SU-DHL-6 (cell line): ENCODE data around the gene CACNB2.
"Not testable (repeated sequence)": the region's sequence is repeated elsewhere in the genome, so short reads cannot be mapped to it uniquely, and the experiment has no call there.

Experiments used
- H2AFZ ChIP-seq: fragments of 200-600 bp; sonication (generic); 2 replicates; pipeline ENCODE4 v1.6.1; 2014; ENCODE audit warnings: low read depth, mild to moderate bottlenecking, moderate library complexity, mixed read lengths, antibody characterized with exemption, low read length; ENCODE audit not compliant: severe bottlenecking
- H3F3A ChIP-seq: fragments of 200-600 bp; shearing (Covaris generic); 2 replicates; pipeline ENCODE4 v1.6.0; 2016; ENCODE audit warnings: antibody characterized with exemption, mild to moderate bottlenecking; ENCODE audit not compliant: insufficient read depth
- H3K27ac ChIP-seq: fragments of 200-600 bp; sonication (generic); 2 replicates; pipeline ENCODE4 v1.5.1; 2016; ENCODE audit warnings: low read depth, mild to moderate bottlenecking, low read length, moderate library complexity, mixed read lengths
- H3K27me3 ChIP-seq: fragments of 200-600 bp; sonication (generic), shearing (Covaris generic); 2 replicates; pipeline ENCODE4 v1.6.0; 2014; ENCODE audit warnings: mild to moderate bottlenecking, low read length
- H3K36me3 ChIP-seq: fragments of 200-600 bp; sonication (generic); 2 replicates; pipeline ENCODE4 v1.6.1; 2014; ENCODE audit warnings: mild to moderate bottlenecking, low read length, mixed read lengths
- H3K4me2 ChIP-seq: fragments of 300-600, 200-600 bp; shearing (Covaris generic), sonication (generic); 2 replicates; pipeline ENCODE4 v1.6.0; 2014; ENCODE audit warnings: low read length, low read depth, mild to moderate bottlenecking; ENCODE audit not compliant: poor library complexity, severe bottlenecking
- H3K4me3 ChIP-seq: fragments of 200-600 bp; sonication (generic); 2 replicates; pipeline ENCODE4 v1.5.1; 2014; ENCODE audit warnings: antibody characterized with exemption, low read length, mild to moderate bottlenecking, mixed read lengths; ENCODE audit not compliant: insufficient read depth, poor library complexity, severe bottlenecking
- H3K79me2 ChIP-seq: fragments of 200-600 bp; sonication (generic); 2 replicates; pipeline ENCODE4 v1.6.1; 2014; ENCODE audit warnings: mild to moderate bottlenecking, low read length, moderate library complexity; ENCODE audit not compliant: insufficient read depth
- H3K9ac ChIP-seq: fragments of 200-600 bp; sonication (generic); 2 replicates; pipeline ENCODE4 v1.7.0; 2014; ENCODE audit warnings: mild to moderate bottlenecking, low read length
- H3K9me2 ChIP-seq: fragments of 200-600 bp; sonication (generic); replicated peaks from 2 replicates; pipeline ENCODE4 v1.6.1; 2014; ENCODE audit warnings: low read length; ENCODE audit not compliant: insufficient read depth
- H3K9me3 ChIP-seq: fragments of 200-600 bp; sonication (generic); 2 replicates; pipeline ENCODE4 v1.6.1; 2014; ENCODE audit warnings: low read length, mixed read lengths; ENCODE audit not compliant: insufficient read depth
- H4K20me1 ChIP-seq: fragments of 200-600 bp; sonication (generic); 2 replicates; pipeline ENCODE4 v1.6.1; 2014; ENCODE audit warnings: low read depth, mild to moderate bottlenecking, antibody characterized with exemption, low read length, moderate library complexity, mixed read lengths
- CTCF ChIP-seq: fragments of 200-600 bp; sonication (generic); IDR thresholded peaks from one replicate; pipeline ENCODE4 v1.5.1; 2017; ENCODE audit warnings: antibody characterized with exemption, mild to moderate bottlenecking, low read length, moderate library complexity; ENCODE audit not compliant: insufficient read depth, poor library complexity, severe bottlenecking
- EZH2phosphoT487 ChIP-seq: fragments of 200-600 bp; sonication (generic), shearing (Covaris generic); conservative IDR thresholded peaks from 2 replicates; pipeline ENCODE4 v1.6.1; 2018; ENCODE audit warnings: mild to moderate bottlenecking, antibody characterized with exemption, low read length, moderate library complexity, mixed read lengths

Gene CACNB2

GRCh38 chr10:18566177-18566576 is 426.0 kb downstream of the CACNB2 start:
- TF ChIP-seq CTCF: no peak
- TF ChIP-seq EZH2phosphoT487: no peak
- Histone ChIP-seq H3K4me3 (no peak overlapping the region), H3K79me2 (no peaks in the 10 kb centered on the region), H3K4me2 (no peak overlapping the region), H3K36me3 (peaks cover 3% of the 10 kb centered on the region; the same call in 1 of the 2 replicates), H3K27ac (no peak overlapping the region), H4K20me1 (no peaks in the 10 kb centered on the region), H3K27me3 (no peaks in the 10 kb centered on the region), H2AFZ (no peak overlapping the region), H3K9me2 (no peaks in the 10 kb centered on the region), H3F3A (no peaks in the 10 kb centered on the region), H3K9me3 (peaks cover 48% of the 10 kb centered on the region; the same call in 1 of the 2 replicates), H3K9ac (no peak overlapping the region)

DNA sequence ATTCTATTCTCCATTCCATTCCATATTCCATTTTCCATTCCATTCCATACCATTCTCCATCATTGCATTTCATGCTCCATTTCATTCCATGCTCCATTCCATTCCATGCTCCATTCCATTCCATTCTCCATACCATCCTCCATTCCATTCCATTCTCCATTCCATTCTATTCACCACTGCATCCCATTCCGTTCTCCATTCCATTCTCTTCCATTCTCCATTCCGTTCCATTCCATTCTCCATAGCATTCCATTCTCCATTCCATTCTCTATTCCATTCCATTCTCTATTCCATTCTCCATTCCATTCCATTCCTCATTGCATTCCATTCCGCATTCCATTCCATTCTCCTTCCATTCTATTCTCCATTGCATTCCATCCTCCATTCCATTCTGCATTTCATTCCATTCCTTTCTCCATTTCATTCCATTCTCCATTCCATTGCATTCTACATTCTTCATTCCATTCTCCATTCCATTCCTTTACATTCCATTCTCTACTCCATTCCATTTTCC is 427.2 kb downstream of the CACNB2 start:
- Histone ChIP-seq H3K9me2 (no peaks in the 10 kb centered on the region), H4K20me1 (no peaks in the 10 kb centered on the region), H3F3A (no peaks in the 10 kb centered on the region), H3K36me3 (no peaks in the 10 kb centered on the region), H3K27ac (no peak overlapping the region), H3K4me3 (no peak overlapping the region), H2AFZ (no peak overlapping the region), H3K79me2 (no peaks in the 10 kb centered on the region), H3K9me3 (peaks cover 51% of the 10 kb centered on the region; the same call in 1 of the 2 replicates), H3K4me2 (no peak overlapping the region), H3K9ac (no peak overlapping the region), H3K27me3 (no peaks in the 10 kb centered on the region)
- TF ChIP-seq EZH2phosphoT487 (no peak), CTCF (no peak)

DNA sequence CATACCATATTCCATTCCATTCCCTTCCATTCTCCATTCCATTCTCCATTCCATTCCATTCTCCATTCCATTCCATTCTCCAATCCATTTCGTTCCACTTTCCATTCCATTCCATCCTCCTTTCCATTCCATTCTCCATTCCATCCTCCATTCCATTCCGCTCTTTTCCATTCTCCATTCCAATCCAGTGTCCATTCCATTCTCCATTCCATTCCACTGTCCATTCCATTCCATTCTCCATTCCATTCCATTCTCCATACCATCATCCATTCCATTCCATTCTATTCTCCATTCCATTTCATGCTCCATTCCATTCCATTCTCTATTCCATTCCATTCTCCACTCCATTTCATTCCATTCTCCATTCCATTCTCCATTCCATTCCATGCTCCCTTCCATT is 430.2 kb downstream of the CACNB2 start:
- H3K9ac ChIP-seq, H3K36me3 ChIP-seq, H3K4me3 ChIP-seq, H3K9me2 ChIP-seq, H3F3A ChIP-seq, H3K27ac ChIP-seq, H3K27me3 ChIP-seq, H4K20me1 ChIP-seq, H3K79me2 ChIP-seq, H3K4me2 ChIP-seq, H2AFZ ChIP-seq: not testable (repeated sequence)
- peaks cover 41% of the 10 kb centered on the region; the same call in 1 of the 2 replicates for H3K9me3 ChIP-seq

GRCh38 chr10:18571076-18571475 is 430.9 kb downstream of the CACNB2 start:
- no peak overlapping the region for H3K4me2 ChIP-seq
- no peaks in the 10 kb centered on the region for H3K9me2 ChIP-seq
- no peaks in the 10 kb centered on the region for H3K36me3 ChIP-seq
- no peaks in the 10 kb centered on the region for H4K20me1 ChIP-seq
- H3F3A ChIP-seq: no peaks in the 10 kb centered on the region
- H3K9ac ChIP-seq: no peak overlapping the region
- H2AFZ ChIP-seq: no peak overlapping the region
- H3K27ac ChIP-seq: no peak overlapping the region
- H3K4me3 ChIP-seq: no peak overlapping the region
- H3K9me3 ChIP-seq: peaks cover 39% of the 10 kb centered on the region; the same call in 1 of the 2 replicates
- TF ChIP-seq CTCF (no peak), EZH2phosphoT487 (no peak)
- H3K79me2 ChIP-seq: no peaks in the 10 kb centered on the region
- H3K27me3 ChIP-seq: no peaks in the 10 kb centered on the region
